ENCODE data around the gene HAND2. TPM values are rescaled to one million over a fixed set of nuclear protein-coding genes. Genes with fewer than 3 reads are reported as not detected.

Gene HAND2
- total and polyA plus RNA-seq, 12 donors: 0.11 to 56.1 (median 15.7) TPM

- Histone ChIP-seq H3K4me1 (replicated peaks in 1 of 2) (no peaks in the 10 kb centered on the region), H3K36me3 (replicated peaks in 1 of 2) (no peaks in the 10 kb centered on the region), H3K4me3 (no peak overlapping the region), H3K9me3 (replicated peaks in 1 of 3) (no peaks in the 10 kb centered on the region), H3K27me3 (no peaks in the 10 kb centered on the region), H3K27ac (no peak overlapping the region)
- intact Hi-C loops (cut with DNase I): no loop called here
- WGBS, 4 donors: 59 to 71% (median 61%) methylated on average over 13 of the region's 13 CpGs
- TF ChIP-seq CTCF (IDR thresholded peaks at IDR 0.05) (no peak), POLR2A (IDR thresholded peaks at IDR 0.05) (no peak)
- DNase-seq: no peak
Measured at GRCh38 chr4:173547889-173548288, 17.9 kb upstream of the HAND2 start.

GRCh38 chr4:173546776-173547175 is 16.7 kb upstream of the HAND2 start:
- Histone ChIP-seq H3K27me3 (peaks cover 3% of the 10 kb centered on the region), H3K4me3 (no peak overlapping the region), H3K4me1 (replicated peaks in 1 of 2) (no peaks in the 10 kb centered on the region), H3K9me3 (replicated peaks in 1 of 3) (no peaks in the 10 kb centered on the region), H3K27ac (no peak overlapping the region), H3K36me3 (replicated peaks in 1 of 2) (no peaks in the 10 kb centered on the region)
- intact Hi-C loops (cut with DNase I): no loop called here
- TF ChIP-seq CTCF (IDR thresholded peaks at IDR 0.05) (no peak), POLR2A (IDR thresholded peaks at IDR 0.05) (no peak)
- no peak for DNase-seq
- WGBS, 4 donors: 72 to 82% (median 78%) methylated on average over 2 of the region's 2 CpGs

- Histone ChIP-seq H3K27ac (no peak overlapping the region), H3K9me3 (replicated peaks in 1 of 3) (no peaks in the 10 kb centered on the region), H3K4me3 (no peak overlapping the region), H3K27me3 (peaks cover 3% of the 10 kb centered on the region), H3K4me1 (replicated peaks in 1 of 2) (no peaks in the 10 kb centered on the region), H3K36me3 (replicated peaks in 1 of 2) (no peaks in the 10 kb centered on the region)
- 67 to 76% (median 71%) methylated on average over 2 of the region's 2 CpGs for WGBS, 4 donors
- intact Hi-C loops (cut with DNase I): no loop called here
- DNase-seq: no peak
- no peak for TF ChIP-seq CTCF (IDR thresholded peaks at IDR 0.05)
- TF ChIP-seq POLR2A (IDR thresholded peaks at IDR 0.05): no peak
Measured at GRCh38 chr4:173545440-173545839, 15.4 kb upstream of the HAND2 start.

- peaks cover 0 to 5% of the 10 kb centered on the region in 2 donors for H3K4me1 ChIP-seq (replicated peaks in 1 of 2)
- intact Hi-C loops (cut with DNase I): no loop called here
- H3K27me3 ChIP-seq: peaks cover 21% of the 10 kb centered on the region
- 77 to 83% (median 81%) methylated on average over 3 of the region's 3 CpGs for WGBS, 4 donors
- no peak overlapping the region for H3K4me3 ChIP-seq
- no peak for DNase-seq
- no peak overlapping the region for H3K27ac ChIP-seq
- no peaks in the 10 kb centered on the region for H3K36me3 ChIP-seq (replicated peaks in 1 of 2)
- no peak for TF ChIP-seq CTCF (IDR thresholded peaks at IDR 0.05)
- no peaks in the 10 kb centered on the region for H3K9me3 ChIP-seq (replicated peaks in 1 of 3)
Measured at GRCh38 chr4:173543266-173543665, 13.2 kb upstream of the HAND2 start.

Data from adrenal gland (tissue), 12 donors.